ENCODE data around the gene DRAXIN. TPM values are rescaled to one million over a fixed set of nuclear protein-coding genes. Genes with fewer than 3 reads are reported as not detected.

Gene DRAXIN
- total and polyA plus RNA-seq, 2 donors (not counting 3 experiments of a cell fraction or from before 2014, with no cell fraction given), result 0.44 to 3.2 TPM

- Histone ChIP-seq H3K36me3 (ENCODE audit: control insufficient read depth in 2 of 2, extremely low read depth in 1 of 2, insufficient read depth in 2 of 2, low read length in 2 of 2) (no peaks in the 10 kb centered on the region), H3K79me2 (ENCODE audit: control insufficient read depth, insufficient read depth, low read length) (no peaks in the 10 kb centered on the region), H3K9ac (replicated peaks; ENCODE audit: extremely low read depth, insufficient read depth, low read length) (peak overlapping the region; percentile 43), H3K27me3 (ENCODE audit: control insufficient read depth in 2 of 2, insufficient read depth in 2 of 2, low read length in 2 of 2) (no peaks in the 10 kb centered on the region), H3K9me3 (replicated peaks; ENCODE audit: control insufficient read depth, insufficient read depth, low read length) (no peaks in the 10 kb centered on the region), H3K4me3 (replicated peaks in 1 of 3; ENCODE audit: insufficient read depth in 1 of 3, low read depth in 1 of 3, low read length in 3 of 3) (peak overlapping the region; percentile 42 to 93 (median 57)), H4K20me1 (replicated peaks; ENCODE audit: control insufficient read depth, extremely low read depth, insufficient read depth, low read length) (no peaks in the 10 kb centered on the region), H3K4me1 (ENCODE audit: control insufficient read depth, extremely low read depth, insufficient read depth, low read length) (peaks cover 7% of the 10 kb centered on the region), H3K9me1 (replicated peaks; ENCODE audit: control insufficient read depth, extremely low read depth, insufficient read depth, low read length) (no peaks in the 10 kb centered on the region), H3K4me2 (ENCODE audit: insufficient read depth, low read length) (peak overlapping the region; percentile 90), H3K27ac (ENCODE audit: insufficient read depth, low read depth, low read length) (peak overlapping the region; percentile 18), H2AFZ (ENCODE audit: low read depth, low read length) (peak overlapping the region; percentile 74)
- intact Hi-C loops (cut with micrococcal nuclease), result loop anchor here (1.0 to 10.0 kb wide), 3 partner anchors 66 to 462 kb away; partner anchors contain the start of genes DISP3 and UBIAD1
- dilution Hi-C loops (cut with MboI; ENCODE audit: extremely low pct_ligation_motif_present, low sequenced_read_pairs), result no loop called here
- ChIA-PET CTCF (interaction anchor here (0.8 to 4.3 kb wide), 8 partner anchors 9 to 91 kb away, joined by 3 to 22 read pairs (median 4); no protein-coding TSS in a partner anchor), POLR2A (interaction anchor here (0.6 kb wide), 1 partner anchor 243 kb away, joined by 3 read pairs; the partner anchor contains the start of gene MFN2)
- DNase-seq (ENCODE audit: low read depth, low spot score) (peak; percentile 46), FAIRE-seq (peak; percentile 76)
- TF ChIP-seq FOS (IDR thresholded peaks at IDR 0.05; ENCODE audit: borderline replicate concordance, insufficient read depth, low read length) (no peak), POLR2AphosphoS5 (IDR thresholded peaks at IDR 0.05; ENCODE audit: insufficient read depth, low read depth, low read length) (peak; percentile 31)
- TSS peak; percentile 33 for BruUV-seq (replicated peaks)
Observed at GRCh38 chr1:11736746-11737639, 45.5 kb downstream of the DRAXIN start.

GRCh38 chr1:11738096-11738495 lies 46.6 kb downstream of the DRAXIN start:
- POLR2A ChIA-PET, result no interaction called here

More at GRCh38 chr1:11738096-11738495, 46.6 kb downstream of the DRAXIN start:
- peaks cover 6% of the 10 kb centered on the region for H3K4me1 ChIP-seq (ENCODE audit: control insufficient read depth, extremely low read depth, insufficient read depth, low read length)
- no peak overlapping the region for H2AFZ ChIP-seq (ENCODE audit: low read depth, low read length)
- H3K9ac ChIP-seq (replicated peaks; ENCODE audit: extremely low read depth, insufficient read depth, low read length), result no peak overlapping the region
- H3K36me3 ChIP-seq (ENCODE audit: control insufficient read depth in 2 of 2, extremely low read depth in 1 of 2, insufficient read depth in 2 of 2, low read length in 2 of 2), result no peaks in the 10 kb centered on the region
- no TSS peak for BruUV-seq (replicated peaks)
- H3K27ac ChIP-seq (ENCODE audit: insufficient read depth, low read depth, low read length), result no peak overlapping the region
- CTCF ChIA-PET, result interaction anchor here (1.3 to 4.3 kb wide), 2 partner anchors 10 to 19 kb away, joined by 5 to 22 read pairs; no protein-coding TSS in a partner anchor
- no peak overlapping the region for H3K4me2 ChIP-seq (ENCODE audit: insufficient read depth, low read length)
- TF ChIP-seq MAX (IDR thresholded peaks at IDR 0.05; ENCODE audit: insufficient read depth, insufficient read length) (no peak), JUN (IDR thresholded peaks at IDR 0.05; ENCODE audit: borderline replicate concordance, insufficient read depth, insufficient read length, low read depth) (no peak), GATA2 (IDR thresholded peaks at IDR 0.05; ENCODE audit: insufficient read depth, insufficient read length, low read depth, low read length) (no peak), POLR2A (IDR thresholded peaks at IDR 0.05; ENCODE audit: low read depth, low read length) (no peak), FOS (IDR thresholded peaks at IDR 0.05; ENCODE audit: borderline replicate concordance, insufficient read depth, low read length) (no peak)
- intact Hi-C loops (cut with micrococcal nuclease) (loop anchor here (10.0 kb wide), 1 partner anchor 463 kb away; the partner anchor contains the start of gene UBIAD1), dilution Hi-C loops (cut with MboI; ENCODE audit: extremely low pct_ligation_motif_present, low sequenced_read_pairs) (no loop called here)
- H3K79me2 ChIP-seq (ENCODE audit: control insufficient read depth, insufficient read depth, low read length), result no peaks in the 10 kb centered on the region
- no peaks in the 10 kb centered on the region for H3K9me3 ChIP-seq (replicated peaks; ENCODE audit: control insufficient read depth, insufficient read depth, low read length)
- no peaks in the 10 kb centered on the region for H3K9me1 ChIP-seq (replicated peaks; ENCODE audit: control insufficient read depth, extremely low read depth, insufficient read depth, low read length)
- H3K4me3 ChIP-seq (replicated peaks in 1 of 3; ENCODE audit: insufficient read depth in 1 of 3, low read depth in 1 of 3, low read length in 3 of 3), result no peak overlapping the region
- FAIRE-seq (no peak), DNase-seq (ENCODE audit: low read depth, low spot score) (no peak)
- H3K27me3 ChIP-seq (ENCODE audit: control insufficient read depth in 2 of 2, insufficient read depth in 2 of 2, low read length in 2 of 2), result no peaks in the 10 kb centered on the region
- H4K20me1 ChIP-seq (replicated peaks; ENCODE audit: control insufficient read depth, extremely low read depth, insufficient read depth, low read length), result no peaks in the 10 kb centered on the region
